ENCODE data around the gene POFUT1.
"Not testable (repeated sequence)": the region's sequence is repeated elsewhere in the genome, so short reads cannot be mapped to it uniquely, and the experiment has no call there.

POFUT1 gene

DNA sequence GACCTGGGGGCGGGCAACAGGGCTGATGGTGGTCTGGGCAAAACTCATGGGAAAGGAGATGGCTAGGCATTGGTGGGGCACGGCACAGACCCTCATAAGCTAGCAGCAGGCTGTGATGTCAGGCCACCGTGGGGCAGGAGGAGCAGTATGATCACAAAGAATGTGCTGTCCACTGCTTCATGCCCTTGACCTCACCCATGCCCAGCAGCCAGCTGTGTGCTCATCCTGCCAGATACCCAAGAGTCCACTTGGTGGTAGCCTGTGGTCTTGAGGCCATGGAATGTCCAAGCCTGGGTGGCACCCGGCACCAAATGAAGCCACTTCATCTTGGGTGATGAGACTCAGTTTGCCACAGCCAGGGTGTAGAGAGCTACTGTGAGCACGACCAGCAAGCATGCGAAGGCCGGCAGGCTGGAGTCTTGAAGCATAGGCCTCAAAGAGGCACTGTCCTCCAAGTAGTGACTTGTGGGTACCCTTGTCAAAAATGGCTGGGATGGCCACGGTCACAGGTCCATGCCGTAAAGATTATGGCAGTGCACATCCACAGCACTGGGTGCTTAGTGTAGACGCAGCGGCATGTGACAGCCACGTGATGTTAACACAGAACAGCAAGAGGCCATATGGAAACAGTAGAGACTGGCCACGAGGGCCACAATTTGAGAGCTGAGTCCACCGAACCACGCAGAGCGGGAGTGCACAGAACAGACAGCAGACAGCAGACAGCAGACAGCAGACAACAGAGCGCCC lies 19.1 kb upstream of the POFUT1 start:
- Histone ChIP-seq H3K4me3 (ENCODE audit: insufficient read depth, low read depth, low read length, poor library complexity, severe bottlenecking) (no peak overlapping the region), H3K9me3 (ENCODE audit: control insufficient read depth, low read length) (no peaks in the 10 kb centered on the region), H3K36me3 (ENCODE audit: control insufficient read depth, insufficient read depth, low read length) (no peaks in the 10 kb centered on the region), H3K27ac (ENCODE audit: insufficient read depth, low read length, poor library complexity, severe bottlenecking) (no peak overlapping the region), H3K4me1 (ENCODE audit: control insufficient read depth, insufficient read depth, low read length, poor library complexity, severe bottlenecking) (peaks cover 14% of the 10 kb centered on the region), H3K27me3 (replicated peaks; ENCODE audit: control insufficient read depth, insufficient read depth, low read length, poor library complexity, severe bottlenecking) (no peaks in the 10 kb centered on the region)
- DNase-seq, result no peak

DNA sequence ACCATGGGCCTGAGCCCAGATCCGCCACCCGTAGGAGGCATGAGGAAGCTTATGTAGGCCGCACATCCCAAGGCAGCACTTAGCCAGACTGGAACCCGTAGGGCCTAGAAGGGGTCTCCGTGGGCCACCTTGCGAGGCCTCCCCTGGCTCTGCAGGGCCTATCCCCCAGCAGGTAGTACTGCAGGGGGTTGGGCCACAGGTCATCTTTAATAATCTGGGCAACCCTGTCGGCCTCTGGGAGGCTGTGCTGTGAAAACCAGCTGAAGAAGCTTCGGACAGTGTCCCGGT lies 18.6 kb upstream of the POFUT1 start:
- H3K4me3 ChIP-seq (ENCODE audit: insufficient read depth, low read depth, low read length, poor library complexity, severe bottlenecking), result no peak overlapping the region
- H3K36me3 ChIP-seq (ENCODE audit: control insufficient read depth, insufficient read depth, low read length), result no peaks in the 10 kb centered on the region
- H3K27me3 ChIP-seq (replicated peaks; ENCODE audit: control insufficient read depth, insufficient read depth, low read length, poor library complexity, severe bottlenecking), result no peaks in the 10 kb centered on the region
- peaks cover 14% of the 10 kb centered on the region for H3K4me1 ChIP-seq (ENCODE audit: control insufficient read depth, insufficient read depth, low read length, poor library complexity, severe bottlenecking)
- H3K9me3 ChIP-seq (ENCODE audit: control insufficient read depth, low read length), result no peaks in the 10 kb centered on the region
- peak overlapping the region; percentile 67 for H3K27ac ChIP-seq (ENCODE audit: insufficient read depth, low read length, poor library complexity, severe bottlenecking)
- no peak for DNase-seq

DNA sequence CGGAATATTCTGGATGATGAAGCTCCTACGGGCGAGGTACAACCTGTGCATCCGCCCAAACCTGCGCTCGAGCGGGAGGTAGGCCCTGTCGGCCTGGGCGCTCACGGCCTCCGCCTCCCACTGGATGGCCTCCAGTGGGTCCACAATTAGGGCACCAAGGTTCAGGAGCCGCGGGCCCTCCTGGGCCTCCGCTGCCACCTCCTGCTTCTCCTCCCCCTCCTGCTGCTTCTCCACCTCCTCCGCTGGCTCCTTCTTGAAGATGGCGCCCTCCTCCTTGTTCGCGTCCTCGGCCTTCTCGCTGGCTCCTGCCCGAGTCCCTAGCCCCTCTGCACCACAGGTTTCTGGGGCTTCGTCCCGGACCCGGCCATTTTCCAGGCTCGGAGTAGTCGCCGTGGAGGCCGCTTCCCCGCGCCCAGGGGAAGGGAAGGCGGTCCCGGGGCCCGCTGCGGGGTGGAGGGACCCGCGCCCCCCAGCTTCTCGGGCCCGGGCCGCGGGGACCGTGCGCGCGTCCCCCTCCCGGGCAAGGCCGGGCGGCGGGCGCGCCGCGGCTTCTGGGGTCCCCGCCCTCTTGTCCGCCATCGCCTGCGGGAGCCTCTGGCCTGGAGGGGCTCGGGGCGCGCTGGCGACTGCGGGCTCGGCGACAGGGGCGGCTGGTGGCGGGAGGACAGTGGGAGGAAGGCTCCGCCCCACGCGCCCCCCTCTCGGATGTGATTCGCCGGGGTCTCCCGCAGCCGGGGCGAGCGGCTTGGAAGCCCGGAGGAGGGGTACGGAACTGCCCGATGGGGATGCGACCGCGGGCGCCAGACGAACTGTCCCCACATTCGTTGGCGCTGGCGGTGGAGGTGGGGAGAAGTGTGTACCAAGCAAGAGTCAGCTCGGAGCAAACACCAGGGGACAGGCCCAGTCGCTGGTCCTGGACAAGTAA lies 17.7 kb upstream of the POFUT1 start:
- Histone ChIP-seq H3K36me3 (ENCODE audit: control insufficient read depth, insufficient read depth, low read length) (peaks cover 4% of the 10 kb centered on the region), H3K4me3 (ENCODE audit: insufficient read depth, low read depth, low read length, poor library complexity, severe bottlenecking) (peak overlapping the region; percentile 71), H3K27me3 (replicated peaks; ENCODE audit: control insufficient read depth, insufficient read depth, low read length, poor library complexity, severe bottlenecking) (no peaks in the 10 kb centered on the region), H3K27ac (ENCODE audit: insufficient read depth, low read length, poor library complexity, severe bottlenecking) (peak overlapping the region; percentile 67), H3K9me3 (ENCODE audit: control insufficient read depth, low read length) (no peaks in the 10 kb centered on the region), H3K4me1 (ENCODE audit: control insufficient read depth, insufficient read depth, low read length, poor library complexity, severe bottlenecking) (peaks cover 14% of the 10 kb centered on the region)
- DNase-seq, result peak in 2 of 3 donors; percentile 10 to 18

DNA sequence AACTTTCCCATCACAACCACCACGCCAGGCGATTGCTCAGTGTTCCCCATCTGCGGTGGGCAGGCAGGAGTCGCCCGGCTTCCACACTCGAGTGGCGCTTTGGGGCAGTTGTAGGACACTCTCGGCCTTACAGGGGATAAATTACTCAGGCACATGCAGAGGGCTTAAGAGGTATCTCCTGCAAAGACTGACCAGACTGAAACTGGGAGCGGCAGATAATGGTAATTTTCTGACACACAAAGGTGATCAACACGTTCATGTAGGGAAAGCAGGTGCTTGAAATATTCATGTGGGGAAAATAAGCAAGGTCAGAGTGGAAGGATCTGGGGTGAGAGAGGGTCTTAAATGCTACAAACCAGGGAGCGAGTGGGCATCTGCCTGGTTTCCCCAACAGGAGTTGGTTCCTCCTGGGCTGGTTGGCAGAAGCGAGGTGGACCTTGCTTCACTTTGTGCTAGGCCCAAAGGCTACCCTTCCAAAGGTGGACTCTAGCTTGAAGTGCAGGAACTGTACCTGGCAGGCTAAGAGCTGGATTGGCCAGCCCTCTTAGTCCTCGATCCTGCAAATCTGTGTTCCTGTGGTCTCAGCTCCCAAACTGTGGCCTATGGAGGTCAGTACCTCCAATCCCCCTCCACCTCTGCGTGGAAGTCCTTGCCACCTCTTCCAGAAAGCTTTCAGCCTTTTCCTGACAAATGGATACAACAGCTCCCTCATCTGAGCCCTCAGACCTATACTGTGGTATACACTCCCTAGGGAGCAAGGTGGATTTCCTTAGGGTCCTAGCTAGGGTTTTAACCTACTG lies 16.9 kb upstream of the POFUT1 start:
- Histone ChIP-seq H3K4me3 (ENCODE audit: insufficient read depth, low read depth, low read length, poor library complexity, severe bottlenecking) (peak overlapping the region; percentile 71), H3K9me3 (ENCODE audit: control insufficient read depth, low read length) (no peaks in the 10 kb centered on the region), H3K27ac (ENCODE audit: insufficient read depth, low read length, poor library complexity, severe bottlenecking) (peak overlapping the region; percentile 67), H3K27me3 (replicated peaks; ENCODE audit: control insufficient read depth, insufficient read depth, low read length, poor library complexity, severe bottlenecking) (no peaks in the 10 kb centered on the region), H3K36me3 (ENCODE audit: control insufficient read depth, insufficient read depth, low read length) (peaks cover 9% of the 10 kb centered on the region), H3K4me1 (ENCODE audit: control insufficient read depth, insufficient read depth, low read length, poor library complexity, severe bottlenecking) (peaks cover 14% of the 10 kb centered on the region)
- no peak for DNase-seq

DNA sequence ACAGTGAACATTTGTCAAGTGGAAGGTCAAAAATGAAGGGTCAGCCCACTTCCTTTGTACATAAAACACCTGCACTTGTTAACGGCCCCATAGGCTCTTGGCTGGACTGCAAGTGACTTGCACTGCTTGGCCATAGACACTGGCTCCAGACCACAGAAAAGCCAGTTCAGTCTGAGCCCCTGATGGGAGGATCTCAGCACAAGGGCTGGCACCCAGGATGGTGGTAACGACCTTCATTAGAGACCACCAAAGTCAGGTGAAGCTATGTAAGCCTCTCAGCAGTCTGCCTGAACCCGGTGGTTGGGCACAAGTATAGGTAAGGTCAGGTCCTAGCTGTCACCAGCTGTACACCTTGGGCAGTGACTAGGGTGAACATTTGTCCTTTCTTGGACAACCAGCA lies 16.3 kb upstream of the POFUT1 start:
- no peak overlapping the region for H3K27ac ChIP-seq (ENCODE audit: insufficient read depth, low read length, poor library complexity, severe bottlenecking)
- H3K9me3 ChIP-seq (ENCODE audit: control insufficient read depth, low read length), result no peaks in the 10 kb centered on the region
- H3K4me3 ChIP-seq (ENCODE audit: insufficient read depth, low read depth, low read length, poor library complexity, severe bottlenecking), result no peak overlapping the region
- DNase-seq, result no peak
- H3K27me3 ChIP-seq (replicated peaks; ENCODE audit: control insufficient read depth, insufficient read depth, low read length, poor library complexity, severe bottlenecking), result no peaks in the 10 kb centered on the region
- H3K36me3 ChIP-seq (ENCODE audit: control insufficient read depth, insufficient read depth, low read length), result peaks cover 15% of the 10 kb centered on the region
- peaks cover 14% of the 10 kb centered on the region for H3K4me1 ChIP-seq (ENCODE audit: control insufficient read depth, insufficient read depth, low read length, poor library complexity, severe bottlenecking)

DNA sequence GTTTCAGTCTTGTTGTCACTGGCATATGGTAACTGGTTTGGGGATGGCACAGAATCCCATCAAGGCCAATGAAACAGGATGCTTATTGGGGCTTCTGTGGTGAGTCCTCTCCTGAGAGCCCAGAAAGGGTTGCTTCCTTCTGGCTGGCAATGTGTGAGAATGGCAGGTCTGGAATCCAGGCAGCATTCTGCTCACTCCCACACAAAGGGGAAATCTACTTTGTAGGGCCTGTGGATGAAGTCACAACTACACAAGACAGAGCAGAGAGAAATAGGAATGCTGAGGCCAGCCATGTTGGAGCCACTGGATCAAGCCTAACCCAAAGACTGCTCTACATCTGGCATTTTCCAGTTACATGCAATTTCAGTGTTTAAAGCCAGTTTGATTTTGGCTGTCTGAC lies 15.8 kb upstream of the POFUT1 start:
- H3K27ac ChIP-seq (ENCODE audit: insufficient read depth, low read length, poor library complexity, severe bottlenecking), result no peak overlapping the region
- peaks cover 14% of the 10 kb centered on the region for H3K4me1 ChIP-seq (ENCODE audit: control insufficient read depth, insufficient read depth, low read length, poor library complexity, severe bottlenecking)
- H3K4me3 ChIP-seq (ENCODE audit: insufficient read depth, low read depth, low read length, poor library complexity, severe bottlenecking), result no peak overlapping the region
- DNase-seq, result no peak
- H3K9me3 ChIP-seq (ENCODE audit: control insufficient read depth, low read length), result no peaks in the 10 kb centered on the region
- H3K36me3 ChIP-seq (ENCODE audit: control insufficient read depth, insufficient read depth, low read length), result peaks cover 17% of the 10 kb centered on the region
- no peaks in the 10 kb centered on the region for H3K27me3 ChIP-seq (replicated peaks; ENCODE audit: control insufficient read depth, insufficient read depth, low read length, poor library complexity, severe bottlenecking)

DNA sequence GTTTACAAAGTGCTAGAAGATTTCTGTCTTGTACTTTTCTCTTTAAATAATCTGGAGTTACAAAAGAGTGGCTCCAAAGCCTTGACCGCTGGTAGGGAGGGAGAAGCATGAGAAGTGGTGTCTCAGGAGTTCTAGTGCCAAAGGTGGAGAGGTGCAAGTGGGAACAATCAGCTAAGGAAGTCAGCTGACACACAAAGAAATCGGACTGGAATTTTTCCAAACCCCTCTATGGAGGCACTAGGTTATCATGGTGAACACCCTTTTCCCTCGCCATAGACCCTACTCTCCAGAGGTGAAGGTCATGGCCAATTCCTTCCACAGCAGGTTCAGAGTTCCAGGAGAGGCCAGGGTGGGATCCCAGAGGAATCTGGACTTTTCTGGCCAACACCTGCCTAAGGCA lies 15.0 kb upstream of the POFUT1 start:
- peaks cover 21% of the 10 kb centered on the region for H3K36me3 ChIP-seq (ENCODE audit: control insufficient read depth, insufficient read depth, low read length)
- H3K4me1 ChIP-seq (ENCODE audit: control insufficient read depth, insufficient read depth, low read length, poor library complexity, severe bottlenecking), result peaks cover 14% of the 10 kb centered on the region
- no peaks in the 10 kb centered on the region for H3K9me3 ChIP-seq (ENCODE audit: control insufficient read depth, low read length)

DNA sequence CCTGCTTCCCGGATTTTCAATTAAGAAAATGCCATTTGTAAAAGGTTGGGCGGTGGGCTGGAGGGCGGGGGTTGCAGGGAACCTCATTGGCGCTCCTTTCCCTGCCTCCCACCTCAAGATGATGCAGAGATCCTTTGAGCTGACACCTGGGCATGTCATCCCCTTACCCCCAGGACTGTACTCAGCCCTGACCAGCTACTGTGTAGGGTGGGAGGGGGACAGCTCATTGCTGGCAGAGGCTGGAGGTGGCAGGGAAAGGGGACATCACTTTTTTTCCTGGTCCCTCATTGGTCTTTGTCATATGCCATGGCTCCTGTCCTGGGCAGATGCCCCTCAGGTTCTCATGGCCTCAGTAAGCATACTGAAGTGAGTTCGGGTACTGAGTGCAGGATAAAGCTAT lies 14.3 kb upstream of the POFUT1 start:
- not testable (repeated sequence) for DNase-seq; H3K27me3 ChIP-seq (replicated peaks; ENCODE audit: control insufficient read depth, insufficient read depth, low read length, poor library complexity, severe bottlenecking); H3K9me3 ChIP-seq (ENCODE audit: control insufficient read depth, low read length); H3K27ac ChIP-seq (ENCODE audit: insufficient read depth, low read length, poor library complexity, severe bottlenecking); H3K4me3 ChIP-seq (ENCODE audit: insufficient read depth, low read depth, low read length, poor library complexity, severe bottlenecking)
- Histone ChIP-seq H3K4me1 (ENCODE audit: control insufficient read depth, insufficient read depth, low read length, poor library complexity, severe bottlenecking) (peaks cover 14% of the 10 kb centered on the region), H3K36me3 (ENCODE audit: control insufficient read depth, insufficient read depth, low read length) (peaks cover 28% of the 10 kb centered on the region)

More for the DNA sequence above, 15.0 kb upstream of the POFUT1 start:
- DNase-seq, result no peak
- no peak overlapping the region for H3K4me3 ChIP-seq (ENCODE audit: insufficient read depth, low read depth, low read length, poor library complexity, severe bottlenecking)
- no peak overlapping the region for H3K27ac ChIP-seq (ENCODE audit: insufficient read depth, low read length, poor library complexity, severe bottlenecking)
- no peaks in the 10 kb centered on the region for H3K27me3 ChIP-seq (replicated peaks; ENCODE audit: control insufficient read depth, insufficient read depth, low read length, poor library complexity, severe bottlenecking)

DNA sequence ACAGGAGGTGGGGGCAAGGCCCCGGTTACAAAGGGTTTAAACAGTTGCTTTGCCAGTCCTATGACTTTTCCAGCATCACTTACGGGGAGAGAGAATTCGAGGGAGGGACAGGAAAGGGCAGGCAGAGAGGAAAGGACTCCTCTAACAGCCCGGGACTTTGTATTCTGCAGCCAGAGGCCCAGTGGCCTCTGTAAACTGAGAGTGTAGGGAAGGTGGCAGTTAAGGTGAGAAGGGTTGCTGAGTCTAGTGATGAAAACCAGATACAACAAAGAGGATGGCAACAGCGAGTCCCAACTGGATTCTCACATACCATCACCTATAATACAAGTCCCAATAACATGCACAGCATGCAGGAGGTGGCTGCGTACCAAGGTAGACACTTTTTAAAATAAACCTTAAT lies 13.7 kb upstream of the POFUT1 start:
- H3K27ac ChIP-seq (ENCODE audit: insufficient read depth, low read length, poor library complexity, severe bottlenecking), result no peak overlapping the region
- H3K9me3 ChIP-seq (ENCODE audit: control insufficient read depth, low read length), result no peaks in the 10 kb centered on the region
- H3K36me3 ChIP-seq (ENCODE audit: control insufficient read depth, insufficient read depth, low read length), result peaks cover 34% of the 10 kb centered on the region
- H3K27me3 ChIP-seq (replicated peaks; ENCODE audit: control insufficient read depth, insufficient read depth, low read length, poor library complexity, severe bottlenecking), result no peaks in the 10 kb centered on the region
- peaks cover 11% of the 10 kb centered on the region for H3K4me1 ChIP-seq (ENCODE audit: control insufficient read depth, insufficient read depth, low read length, poor library complexity, severe bottlenecking)
- DNase-seq, result no peak
- H3K4me3 ChIP-seq (ENCODE audit: insufficient read depth, low read depth, low read length, poor library complexity, severe bottlenecking), result no peak overlapping the region
